ENCODE data around the gene SLC37A2. TPM values are rescaled to one million over a fixed set of nuclear protein-coding genes. Genes with fewer than 3 reads are reported as not detected.

SLC37A2 gene
- total RNA-seq = 0.87 and 0.95 TPM in 2 replicates

DNA sequence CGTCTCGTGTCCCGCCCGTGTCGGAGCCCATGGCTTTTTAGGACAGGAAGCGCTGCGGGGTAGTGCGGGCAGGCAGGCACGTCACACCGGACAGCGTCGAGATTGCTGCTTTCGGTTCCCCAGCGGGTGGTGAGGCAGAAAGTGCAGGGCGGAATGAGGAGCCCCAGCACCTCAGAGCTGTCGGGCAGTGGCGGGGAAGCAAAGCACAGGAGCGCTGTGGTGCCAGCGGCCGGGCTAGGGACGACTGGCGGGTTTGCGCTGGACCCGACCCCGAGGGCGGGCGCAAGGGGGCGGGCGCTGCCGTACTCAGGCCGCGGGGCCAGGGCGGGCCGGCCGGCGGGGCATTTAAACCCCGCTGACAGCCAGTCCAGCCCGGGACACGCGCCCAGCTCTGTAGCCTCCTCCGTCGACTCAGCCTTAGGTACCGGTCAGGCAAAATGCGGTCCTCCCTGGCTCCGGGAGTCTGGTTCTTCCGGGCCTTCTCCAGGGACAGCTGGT, at the start of gene SLC37A2:
SLC37A2 (plus strand) TSS at position 375 of the 498 bp plus-strand sequence; CDS start at position 438, 63 bp downstream.

DNA sequence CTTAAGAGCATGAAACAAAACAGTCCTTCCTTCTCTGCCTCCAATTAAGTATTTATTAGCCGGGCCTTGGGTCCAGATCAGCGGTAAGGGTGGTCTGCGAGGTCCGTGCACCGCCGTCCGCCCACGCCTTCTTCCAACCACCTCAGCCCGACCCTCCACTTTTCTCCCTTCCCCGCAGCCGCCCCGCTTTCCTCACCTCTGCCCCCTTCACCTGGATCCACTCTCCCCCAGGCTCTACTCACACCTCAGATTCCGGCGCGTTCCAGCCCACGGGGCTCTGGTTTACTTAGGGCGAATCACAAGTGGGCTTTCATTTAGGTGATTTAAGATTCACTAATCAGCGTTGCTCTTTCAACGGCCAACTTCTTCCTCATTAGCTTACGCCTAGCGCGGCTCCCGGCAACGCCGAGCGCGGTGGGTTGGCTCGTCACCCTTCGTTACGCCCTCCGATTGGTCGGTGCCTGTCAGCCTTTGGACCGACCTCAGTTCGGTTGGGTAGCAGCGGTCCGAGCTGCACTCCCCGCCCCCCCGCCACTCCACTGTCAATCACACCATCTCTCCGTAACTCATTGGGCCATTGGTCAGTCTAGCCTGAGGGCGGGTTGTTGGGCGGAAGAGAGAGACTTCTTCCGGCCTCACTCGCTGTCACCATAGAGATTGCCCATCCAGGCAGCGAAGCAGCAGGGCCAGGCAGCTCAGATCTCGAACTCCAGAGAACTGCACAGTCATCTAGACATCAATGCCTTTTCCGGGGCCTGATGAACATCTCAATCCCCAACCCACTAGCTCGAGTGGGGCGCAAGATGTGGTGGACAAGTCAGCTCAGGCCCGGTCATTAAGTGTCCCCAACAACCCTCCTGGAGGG, 48.5 kb downstream of the SLC37A2 start, which contains the start of gene TMEM218:
TMEM218 (minus strand) TSS at position 284 of the 865 bp plus-strand sequence. CDS start 9,385 bp downstream, outside the sequence.

Other genes with a start within 250 kb of the SLC37A2 start
- 13.1 and 15.0 TPM in 2 replicates for gene ROBO3, start 197.9 kb upstream of the SLC37A2 start, total RNA-seq
- 181 and 296 TPM in 2 replicates for gene ROBO4, start 165.4 kb upstream of the SLC37A2 start, total RNA-seq
- not detected in 2 replicates for gene HEPN1, start 144.1 kb upstream of the SLC37A2 start, total RNA-seq
- under 0.01 TPM in 2 replicates for gene HEPACAM, start 127.3 kb upstream of the SLC37A2 start, total RNA-seq
- 0.76 and 1.5 TPM in 2 replicates for gene CCDC15, start 109.1 kb upstream of the SLC37A2 start, total RNA-seq
- 21.6 and 21.8 TPM in 2 replicates for gene TMEM218, start 48.3 kb downstream of the SLC37A2 start, total RNA-seq
- not detected in 2 replicates for gene PKNOX2, start 101.4 kb downstream of the SLC37A2 start, total RNA-seq

Data from dermis lymphatic vessel endothelial cell (primary cell).